SK-N-SH (cell line): ENCODE measurements around the gene BOLA3. TPM values are rescaled to one million over a fixed set of nuclear protein-coding genes. Genes with fewer than 3 reads are reported as not detected.

Source experiments
- CTCF ChIA-PET: fragments of 300-600, 350-600 bp; formaldehyde crosslinking; extraction: SDS; loops from one replicate; lab custom pipeline; 2021; lab: Yijun Ruan, JAX
- POLR2A ChIA-PET: fragments of 350-600 bp; sonication (Branson Sonifier 250); formaldehyde crosslinking; extraction: SDS; loops from one replicate; lab custom pipeline; 2020; ENCODE audit warnings: antibody characterized with exemption, inconsistent platforms; lab: Yijun Ruan, JAX
- DNase-seq: peaks from one replicate; pipeline ENCODE4 v3.0.0; 2012
- H2AFZ ChIP-seq: fragments of 200-600 bp; sonication (generic); 2 replicates; pipeline ENCODE4 v1.8.1; 2016; ENCODE audit warnings: antibody characterized with exemption, mild to moderate bottlenecking, low read depth
- H3F3A ChIP-seq: fragments of 200-600 bp; sonication (generic); replicated peaks from 2 replicates; pipeline ENCODE3; 2016; ENCODE audit warnings: antibody characterized with exemption, mild to moderate bottlenecking; ENCODE audit not compliant: insufficient read depth
- H3K27ac ChIP-seq, 2 experiments: fragments of 200-500 bp in 1 of 2; fragments of 200-600 bp in 1 of 2; sonication (Bioruptor generic) in 1 of 2; sonication (generic), shearing (Covaris generic) in 1 of 2; 2 replicates each; pipeline versions ENCODE4 v1.5.1 to v1.6.1; 2014 to 2016; ENCODE audit warnings: low read depth in 2 of 2, inconsistent platforms in 1 of 2, low read length in 1 of 2, mild to moderate bottlenecking in 1 of 2, mixed read lengths in 1 of 2
- H3K27me3 ChIP-seq: fragments of 200-600 bp; sonication (generic), shearing (Covaris generic); 2 replicates; pipeline ENCODE4 v1.6.1; 2016; ENCODE audit warnings: mixed run types; ENCODE audit not compliant: insufficient read depth
- H3K36me3 ChIP-seq, 2 experiments: fragments of 200-500 bp in 1 of 2; fragments of 200-600 bp in 1 of 2; sonication (Bioruptor generic) in 1 of 2; sonication (generic) in 1 of 2; replicated peaks in 1 of 2; 2 replicates each; pipeline versions ENCODE3 to v1.5.1; 2014 to 2016; ENCODE audit warnings: low read length in 1 of 2, mild to moderate bottlenecking in 1 of 2; ENCODE audit not compliant: insufficient read depth in 2 of 2, control insufficient read depth in 1 of 2
- H3K4me1 ChIP-seq, 2 experiments: fragments of 200-500 bp in 1 of 2; fragments of 200-600 bp in 1 of 2; sonication (Bioruptor generic) in 1 of 2; sonication (generic), shearing (Covaris generic) in 1 of 2; 2 replicates each; pipeline versions ENCODE4 v1.5.1 to v1.6.1; 2014 to 2016; ENCODE audit warnings: low read depth in 1 of 2, low read length in 1 of 2, mixed run types in 1 of 2; ENCODE audit not compliant: insufficient read depth in 2 of 2, control insufficient read depth in 1 of 2
- H3K4me2 ChIP-seq: fragments of 200-600 bp; sonication (generic), shearing (Covaris generic); 2 replicates; pipeline ENCODE4 v1.6.1; 2017; ENCODE audit warnings: mixed run types
- H3K4me3 ChIP-seq, 2 experiments: fragments of 200-500 bp in 1 of 2; fragments of 200-600 bp in 1 of 2; sonication (Bioruptor generic) in 1 of 2; sonication (generic), shearing (Covaris generic) in 1 of 2; 2 replicates each; pipeline versions ENCODE4 v1.5.1 to v1.8.1; 2014 to 2016; ENCODE audit warnings: low read depth in 2 of 2, inconsistent platforms in 1 of 2, low read length in 1 of 2, mild to moderate bottlenecking in 1 of 2, mixed read lengths in 1 of 2, moderate library complexity in 1 of 2
- H3K79me2 ChIP-seq: fragments of 200-600 bp; sonication (generic); 2 replicates; pipeline ENCODE4 v1.8.1; 2017; ENCODE audit warnings: mild to moderate bottlenecking; ENCODE audit not compliant: insufficient read depth
- H3K9ac ChIP-seq: fragments of 200-600 bp; sonication (generic); 2 replicates; pipeline ENCODE4 v1.6.1; 2017; ENCODE audit warnings: mixed run types
- H3K9me2 ChIP-seq: fragments of 200-600 bp; sonication (generic); 2 replicates; pipeline ENCODE4 v1.6.1; 2017; ENCODE audit warnings: mixed run types
- H3K9me3 ChIP-seq: fragments of 200-600 bp; sonication (generic); 2 replicates; pipeline ENCODE4 v1.6.1; 2017; ENCODE audit warnings: mixed run types, mild to moderate bottlenecking, moderate library complexity
- H4K20me1 ChIP-seq: fragments of 200-600 bp; sonication (generic); 2 replicates; pipeline ENCODE4 v1.6.1; 2017; ENCODE audit warnings: mild to moderate bottlenecking, mixed run types; ENCODE audit not compliant: insufficient read depth
- CTCF ChIP-seq: fragments of 200-600 bp; sonication (generic); IDR thresholded peaks from 2 replicates; pipeline ENCODE4 v1.6.1; 2017; ENCODE audit warnings: antibody characterized with exemption, mild to moderate bottlenecking, moderate library complexity
- IRF3 ChIP-seq: fragments of 150-350 bp; IDR thresholded peaks from 2 replicates; pipeline ENCODE4 v1.6.1; 2016; ENCODE audit warnings: mild to moderate bottlenecking, low read depth, low read length
- MAX ChIP-seq: IDR thresholded peaks from 2 replicates; pipeline ENCODE4 v1.4.0; 2012; ENCODE audit warnings: low read depth
- MXI1 ChIP-seq: IDR thresholded peaks from 2 replicates; pipeline ENCODE4 v1.6.1; 2012; ENCODE audit warnings: mild to moderate bottlenecking, low read depth, low read length, improper control_type of control experiment
- NRF1 ChIP-seq: IDR thresholded peaks from 2 replicates; pipeline ENCODE4 v1.6.1; 2012; ENCODE audit warnings: low read depth, mild to moderate bottlenecking, low read length
- REST ChIP-seq: IDR thresholded peaks from 2 replicates; pipeline ENCODE4 v1.6.1; 2012; ENCODE audit warnings: mild to moderate bottlenecking, low read depth, low read length, moderate library complexity
- SMC3 ChIP-seq: IDR thresholded peaks from 2 replicates; pipeline ENCODE4 v1.6.1; 2012; ENCODE audit warnings: low read depth, low read length, improper control_type of control experiment
- USF1 ChIP-seq: IDR thresholded peaks from 2 replicates; pipeline ENCODE4 v1.4.0; 2012; ENCODE audit warnings: low read depth, borderline replicate concordance
- WGBS: methylation state at CpG from one replicate; pipeline ENCODE4 v1.1.6; 2017; ENCODE audit warnings: low lambda C conversion rate; 5-methylcytosine and 5-hydroxymethylcytosine counted together
- polyA plus RNA-seq, 3 experiments: library from polyadenylated mRNA; depleted of rRNA; stranded (reverse); fragments of >200 nt; gene quantifications; 2 replicates each; pipeline ENCODE4 v1.2.3, GENCODE V29; 2012

The BOLA3 gene
- polyA plus RNA-seq, 1 of the 3 experiments (the other 2 are of a cell fraction) = 90.1 TPM

GRCh38 chr2:74101574-74102300, 46.0 kb downstream of the BOLA3 start:
- Histone ChIP-seq H3F3A (no peaks in the 10 kb centered on the region), H4K20me1 (no peaks in the 10 kb centered on the region), H3K4me1 (no peaks in the 10 kb centered on the region), H3K79me2 (no peaks in the 10 kb centered on the region), H3K27me3 (no peaks in the 10 kb centered on the region), H3K27ac (no peak overlapping the region), H3K9ac (no peak overlapping the region), H3K4me2 (no peak overlapping the region), H3K4me3 (no peak overlapping the region), H3K36me3 (peaks cover 0 to 50% of the 10 kb centered on the region in 2 experiments), H3K9me2 (no peaks in the 10 kb centered on the region), H3K9me3 (no peaks in the 10 kb centered on the region), H2AFZ (no peak overlapping the region)
- WGBS = 97% methylated on average over 31 of the region's 39 CpGs
- ChIA-PET POLR2A (no interaction called here), CTCF (no interaction called here)
- no peak for TF ChIP-seq USF1
- no peak for TF ChIP-seq MXI1
- TF ChIP-seq CTCF = no peak
- no peak for TF ChIP-seq SMC3
- no peak for TF ChIP-seq IRF3
- no peak for TF ChIP-seq MAX
- TF ChIP-seq REST = no peak
- no peak for TF ChIP-seq NRF1
- DNase-seq = no peak
